Testis (tissue), 2 donors: ENCODE results near the gene CFAP46.

Source experiments
- CTCF ChIP-seq, 3 experiments: fragments of 450-650 bp in 2 of 3; fragments of 200-600 bp in 1 of 3; sonication (generic) in 1 of 3; IDR thresholded peaks; one replicate each; pipeline ENCODE4 v1.5.1; 2016 to 2019; ENCODE audit warnings: antibody characterized with exemption in 3 of 3, mild to moderate bottlenecking in 2 of 3, moderate library complexity in 1 of 3
- POLR2A ChIP-seq: fragments of 450-650 bp; IDR thresholded peaks from one replicate; pipeline ENCODE4 v1.6.1; 2017; ENCODE audit warnings: antibody characterized with exemption, mild to moderate bottlenecking, moderate library complexity

GRCh38 chr10:132911786-132912097, 30.6 kb downstream of the CFAP46 start:
- TF ChIP-seq CTCF (IDR thresholded peaks at IDR 0.05) (no peak), POLR2A (no peak)
